Measurements from ENCODE around the gene PFDN1. TPM values are rescaled to one million over a fixed set of nuclear protein-coding genes. Genes with fewer than 3 reads are reported as not detected.
"Not testable (repeated sequence)": the region's sequence is repeated elsewhere in the genome, so short reads cannot be mapped to it uniquely, and the experiment has no call there.

PFDN1 gene
- polyA plus RNA-seq, 1 experiment, result 114 TPM

DNA sequence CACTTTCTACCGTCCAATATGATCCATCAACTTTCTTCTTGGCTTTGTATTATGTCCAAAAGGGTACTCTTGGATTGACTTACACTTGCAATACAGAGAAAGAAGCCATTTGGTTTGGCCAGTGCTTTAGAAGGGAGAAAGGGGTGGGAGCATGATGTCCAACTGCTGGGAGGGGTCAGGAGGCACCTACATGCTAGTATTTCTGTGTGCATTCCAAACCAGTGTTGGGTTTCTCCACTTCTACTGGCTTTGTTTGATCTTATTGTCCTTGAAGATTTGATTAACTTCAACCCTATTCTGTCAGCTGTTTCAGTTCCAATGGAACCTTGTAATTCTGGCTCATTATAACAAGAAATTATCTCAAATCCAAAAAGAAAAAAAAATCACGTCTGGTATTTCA, 100.3 kb downstream of the PFDN1 start:
- no peak overlapping the region for H3K4me3 ChIP-seq (ENCODE audit: low read depth, low read length)
- ChIA-PET POLR2A (no interaction called here), CTCF (no interaction called here)
- no peak for DNase-seq (ENCODE audit: low read depth)
- no peaks in the 10 kb centered on the region; the same call in 1 of the 2 replicates for H3K36me3 ChIP-seq (ENCODE audit: control insufficient read depth, insufficient read depth, low read length)
- no peak for TF ChIP-seq CTCF (IDR thresholded peaks at IDR 0.05; ENCODE audit: insufficient read depth, low read depth, low read length)
- no peaks in the 10 kb centered on the region for H3K27me3 ChIP-seq (ENCODE audit: control insufficient read depth, insufficient read depth, low read length)

- CTCF ChIA-PET, result no interaction called here
- no peaks in the 10 kb centered on the region; the same call in 1 of the 2 replicates for H3K36me3 ChIP-seq (ENCODE audit: control insufficient read depth, insufficient read depth, low read length)
- POLR2A ChIA-PET, result interaction anchor here (0.7 kb wide), 1 partner anchor 125 kb away, joined by 21 read pairs; no protein-coding TSS in a partner anchor
- no peak for DNase-seq (ENCODE audit: low read depth)
- no peaks in the 10 kb centered on the region for H3K27me3 ChIP-seq (ENCODE audit: control insufficient read depth, insufficient read depth, low read length)
- no peak overlapping the region for H3K4me3 ChIP-seq (ENCODE audit: low read depth, low read length)
- no peak for TF ChIP-seq CTCF (IDR thresholded peaks at IDR 0.05; ENCODE audit: insufficient read depth, low read depth, low read length)
Measured at GRCh38 chr5:140202078-140202477, 100.8 kb downstream of the PFDN1 start.

DNA sequence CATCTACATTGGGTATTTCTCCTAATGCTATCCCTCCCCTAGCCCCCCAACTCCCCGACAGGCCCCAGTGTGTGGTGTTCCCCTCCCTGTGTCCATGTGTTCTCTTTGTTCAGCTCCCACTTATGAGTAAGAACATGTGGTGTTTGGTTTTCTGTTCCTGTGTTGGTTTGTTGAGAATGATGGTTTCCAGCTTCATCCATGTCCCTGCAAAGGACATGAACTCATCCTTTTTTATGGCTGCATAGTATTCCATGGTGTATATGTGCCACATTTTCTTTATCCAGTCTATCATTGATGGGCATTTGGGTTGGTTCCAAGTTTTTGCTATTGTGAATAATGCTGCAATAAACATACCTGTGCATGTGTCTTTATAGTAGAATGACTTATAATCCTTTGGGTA, 104.0 kb downstream of the PFDN1 start:
- H3K27me3 ChIP-seq (ENCODE audit: control insufficient read depth, insufficient read depth, low read length); CTCF ChIA-PET; POLR2A ChIA-PET: not testable (repeated sequence)

GRCh38 chr5:140197023-140197422, 105.9 kb downstream of the PFDN1 start:
- TF ChIP-seq CTCF (IDR thresholded peaks at IDR 0.05; ENCODE audit: insufficient read depth, low read depth, low read length), result no peak
- no peak overlapping the region for H3K4me3 ChIP-seq (ENCODE audit: low read depth, low read length)
- H3K36me3 ChIP-seq (ENCODE audit: control insufficient read depth, insufficient read depth, low read length), result no peaks in the 10 kb centered on the region
- no peaks in the 10 kb centered on the region for H3K27me3 ChIP-seq (ENCODE audit: control insufficient read depth, insufficient read depth, low read length)
- CTCF ChIA-PET, result interaction anchor here (0.9 kb wide), 1 partner anchor 53 kb away, joined by 3 read pairs; no protein-coding TSS in a partner anchor
- no peak for DNase-seq (ENCODE audit: low read depth)
- POLR2A ChIA-PET, result no interaction called here

More for the DNA sequence above, 104.0 kb downstream of the PFDN1 start:
- not testable (repeated sequence) for DNase-seq (ENCODE audit: low read depth); H3K36me3 ChIP-seq (ENCODE audit: control insufficient read depth, insufficient read depth, low read length); H3K4me3 ChIP-seq (ENCODE audit: low read depth, low read length)

GRCh38 chr5:140196115-140196814, 106.6 kb downstream of the PFDN1 start:
- no peaks in the 10 kb centered on the region for H3K27me3 ChIP-seq (ENCODE audit: control insufficient read depth, insufficient read depth, low read length)
- DNase-seq (ENCODE audit: low read depth), result no peak
- TF ChIP-seq CTCF (IDR thresholded peaks at IDR 0.05; ENCODE audit: insufficient read depth, low read depth, low read length), result no peak
- no peaks in the 10 kb centered on the region for H3K36me3 ChIP-seq (ENCODE audit: control insufficient read depth, insufficient read depth, low read length)
- no peak overlapping the region for H3K4me3 ChIP-seq (ENCODE audit: low read depth, low read length)
- CTCF ChIA-PET, result interaction anchor here (0.7 kb wide), 1 partner anchor 10 kb away, joined by 3 read pairs; no protein-coding TSS in a partner anchor
- POLR2A ChIA-PET, result no interaction called here

Other genes with a start within 250 kb of the PFDN1 start
- 5.2 and 6.7 TPM in 2 replicates for gene PURA, start 189.0 kb downstream of the PFDN1 start, polyA plus RNA-seq (2011; rRNA removed)
- 1.5 and 3.8 TPM in 2 replicates for gene IGIP, start 177.2 kb downstream of the PFDN1 start, polyA plus RNA-seq (2011; rRNA removed)
- 29.8 and 33.1 TPM in 2 replicates for gene CYSTM1, start 127.9 kb downstream of the PFDN1 start, polyA plus RNA-seq (2011; rRNA removed)
- gene HBEGF, start 43.5 kb upstream of the PFDN1 start, polyA plus RNA-seq (2011; rRNA removed), result 2.4 and 3.1 TPM in 2 replicates
- gene SLC4A9, start 57.1 kb upstream of the PFDN1 start, polyA plus RNA-seq (2011; rRNA removed), result not detected in 2 replicates
- 28.0 and 37.4 TPM in 2 replicates for gene ANKHD1, start 98.7 kb upstream of the PFDN1 start, polyA plus RNA-seq (2011; rRNA removed)
- 5.5 and 7.9 TPM in 2 replicates for gene EIF4EBP3, start 244.6 kb upstream of the PFDN1 start, polyA plus RNA-seq (2011; rRNA removed)